Keratinocyte (primary cell): ENCODE results near the gene ZNRF4.

Source experiments
- CTCF ChIP-seq, 3 experiments: IDR thresholded peaks in 1 of 3; conservative IDR thresholded peaks in 1 of 3; optimal IDR thresholded peaks in 1 of 3; 2 replicates in 2 of 3; 3 replicates in 1 of 3; pipeline versions ENCODE3 to v1.5.1; 2011; ENCODE audit warnings: low read length in 3 of 3, mild to moderate bottlenecking in 3 of 3, moderate library complexity in 2 of 3, control low read depth in 1 of 3, inconsistent platforms in 1 of 3; ENCODE audit not compliant: insufficient read depth in 2 of 3; ENCODE audit errors: extremely low read depth in 1 of 3
- EZH2 ChIP-seq: IDR thresholded peaks from one replicate; pipeline ENCODE4 v1.6.1; 2012; ENCODE audit warnings: inconsistent platforms, mild to moderate bottlenecking, low read length, moderate library complexity

- TF ChIP-seq CTCF (optimal IDR thresholded peaks at IDR 0.05 in 1 of 3, IDR thresholded peaks at IDR 0.05 in 1 of 3, conservative IDR thresholded peaks at IDR 0.05 in 1 of 3; ENCODE audit: extremely low read depth in 1 of 3, insufficient read depth in 2 of 3, low read length in 3 of 3), result peak; percentile 57 to 70 (median 68)
- no peak for TF ChIP-seq EZH2
Observed at GRCh38 chr19:5480427-5480836, 25.2 kb downstream of the ZNRF4 start.
